WTC11 (cell line): ENCODE measurements around the gene DGLUCY. TPM values are rescaled to one million over a fixed set of nuclear protein-coding genes. Genes with fewer than 3 reads are reported as not detected.

ENCODE experiments used
- ATAC-seq: fragments of 200-7000 bp; cut with Tn5 transposase; 2 replicates; pipeline ENCODE4 v1.10.0; 2021; ENCODE audit warnings: mild to moderate bottlenecking, moderate library complexity
- CTCF ChIA-PET: fragments of 300-600 bp; sonication (Branson Sonifier 250); formaldehyde crosslinking; loops from one replicate; lab custom pipeline; 2021; ENCODE audit warnings: antibody characterized with exemption; lab: Charles Lee
- POLR2A ChIA-PET: fragments of 350-600 bp; sonication (Branson Sonifier 250); formaldehyde crosslinking; loops from one replicate; lab custom pipeline; 2021; ENCODE audit warnings: antibody characterized with exemption; lab: Charles Lee
- DNase-seq: peaks from one replicate; pipeline ENCODE4 v3.0.0; 2021; ENCODE audit warnings: low spot score
- H3K27ac Mint-ChIP-seq: 2 replicates; pipeline ENCODE4 v1.8.0; 2021; ENCODE audit warnings: mixed read lengths
- H3K27me3 Mint-ChIP-seq: 2 replicates; pipeline ENCODE4 v1.8.0; 2021; ENCODE audit warnings: low read depth, mild to moderate bottlenecking, moderate library complexity, mixed read lengths
- H3K36me3 Mint-ChIP-seq: 2 replicates; pipeline ENCODE4 v1.8.0; 2021; ENCODE audit warnings: mixed read lengths
- H3K4me1 Mint-ChIP-seq: 2 replicates; pipeline ENCODE4 v1.8.0; 2022; ENCODE audit warnings: mixed read lengths
- H3K4me3 Mint-ChIP-seq: 2 replicates; pipeline ENCODE4 v1.8.0; 2021; ENCODE audit warnings: mild to moderate bottlenecking, moderate library complexity, mixed read lengths
- H3K9me3 Mint-ChIP-seq: 2 replicates; pipeline ENCODE4 v1.8.0; 2021; ENCODE audit warnings: mixed read lengths
- ATF2 ChIP-seq: sonication (generic); formaldehyde crosslinking; IDR thresholded peaks from 2 replicates; pipeline ENCODE4 v1.8.1; 2022; ENCODE audit warnings: low read depth, missing genetic modification reagents, borderline replicate concordance
- CREB1 ChIP-seq: sonication (generic); formaldehyde crosslinking; IDR thresholded peaks from 2 replicates; pipeline ENCODE4 v1.8.0; 2023; ENCODE audit warnings: mild to moderate bottlenecking, missing genetic modification reagents
- E2F5 ChIP-seq: sonication (generic); formaldehyde crosslinking; IDR thresholded peaks from 2 replicates; pipeline ENCODE4 v1.8.1; 2022; ENCODE audit warnings: mild to moderate bottlenecking, moderate library complexity, missing genetic modification reagents
- GABPB1 ChIP-seq: sonication (generic); formaldehyde crosslinking; IDR thresholded peaks from 2 replicates; pipeline ENCODE4 v1.8.1; 2023; ENCODE audit warnings: mild to moderate bottlenecking, missing genetic modification reagents
- HMGA2 ChIP-seq: fragments of 250-450 bp; sonication (Bioruptor Pico); IDR thresholded peaks from 2 replicates; pipeline ENCODE4 v1.4.0; 2021; ENCODE audit warnings: mild to moderate bottlenecking, moderate library complexity
- IRF2 ChIP-seq: sonication (generic); formaldehyde crosslinking; IDR thresholded peaks from 2 replicates; pipeline ENCODE4 v1.8.0; 2022; ENCODE audit warnings: low read depth, missing genetic modification reagents, borderline replicate concordance
- KAT7 ChIP-seq: sonication (generic); formaldehyde crosslinking; IDR thresholded peaks from 2 replicates; pipeline ENCODE4 v1.8.1; 2023; ENCODE audit warnings: missing genetic modification reagents, mild to moderate bottlenecking, borderline replicate concordance
- MLX ChIP-seq: sonication (generic); formaldehyde crosslinking; IDR thresholded peaks from 2 replicates; pipeline ENCODE4 v1.8.1; 2023; ENCODE audit warnings: mild to moderate bottlenecking, missing genetic modification reagents, moderate library complexity
- MXD4 ChIP-seq: fragments of 250-450 bp; sonication (Bioruptor Pico); IDR thresholded peaks from 2 replicates; pipeline ENCODE4 v1.8.0; 2021; ENCODE audit warnings: mild to moderate bottlenecking, moderate library complexity, borderline replicate concordance
- NFE2L1 ChIP-seq: sonication (generic); formaldehyde crosslinking; IDR thresholded peaks from 2 replicates; pipeline ENCODE4 v1.8.1; 2023; ENCODE audit warnings: missing genetic modification reagents
- NFYB ChIP-seq: sonication (generic); formaldehyde crosslinking; conservative IDR thresholded peaks from 2 replicates; pipeline ENCODE4 v1.8.0; 2022; ENCODE audit warnings: low read depth, missing genetic modification reagents
- NR1H2 ChIP-seq: sonication (generic); formaldehyde crosslinking; IDR thresholded peaks from 2 replicates; pipeline ENCODE4 v1.9.0; 2021; ENCODE audit warnings: mild to moderate bottlenecking, moderate library complexity, missing genetic modification reagents
- NR3C1 ChIP-seq: sonication (generic); formaldehyde crosslinking; conservative IDR thresholded peaks from 2 replicates; pipeline ENCODE4 v1.8.1; 2023; ENCODE audit warnings: low read depth, mild to moderate bottlenecking, missing genetic modification reagents
- OVOL2 ChIP-seq: fragments of 250-450 bp; sonication (Bioruptor Pico); IDR thresholded peaks from 2 replicates; pipeline ENCODE4 v1.9.0; 2021; ENCODE audit warnings: mild to moderate bottlenecking, borderline replicate concordance
- SP1 ChIP-seq: sonication (generic); formaldehyde crosslinking; conservative IDR thresholded peaks from 2 replicates; pipeline ENCODE4 v1.8.1; 2022; ENCODE audit warnings: missing genetic modification reagents
- TP53 ChIP-seq: sonication (generic); formaldehyde crosslinking; IDR thresholded peaks from 2 replicates; pipeline ENCODE4 v1.8.1; 2023; ENCODE audit warnings: mild to moderate bottlenecking, missing genetic modification reagents
- ZMAT4 ChIP-seq: fragments of 250-450 bp; sonication (Bioruptor Pico); IDR thresholded peaks from 2 replicates; pipeline ENCODE4 v1.9.0; 2021; ENCODE audit warnings: mild to moderate bottlenecking
- ZNF396 ChIP-seq: fragments of 250-450 bp; sonication (Bioruptor Pico); IDR thresholded peaks from 2 replicates; pipeline ENCODE4 v1.8.0; 2021; ENCODE audit warnings: mild to moderate bottlenecking, moderate library complexity, borderline replicate concordance
- total RNA-seq: library from RNA; stranded (reverse); gene quantifications from 3 replicates; pipeline ENCODE4 v1.2.3, GENCODE V29; 2021
- TF ChIP-seq, protein P1 (sequence below): sonication (generic); formaldehyde crosslinking; IDR thresholded peaks from 2 replicates; pipeline ENCODE4 v1.8.1; 2022; ENCODE audit warnings: mild to moderate bottlenecking, missing genetic modification reagents, moderate library complexity, borderline replicate concordance
- TF ChIP-seq, protein P2 (sequence below): sonication (generic); formaldehyde crosslinking; IDR thresholded peaks from 2 replicates; pipeline ENCODE4 v1.8.0; 2023; ENCODE audit warnings: missing genetic modification reagents, mild to moderate bottlenecking, borderline replicate concordance
- TF ChIP-seq, protein P3 (sequence below): fragments of 250-450 bp; sonication (Bioruptor Pico); IDR thresholded peaks from 2 replicates; pipeline ENCODE4 v1.9.0; 2021; ENCODE audit warnings: mild to moderate bottlenecking

The DGLUCY gene
- total RNA-seq, 1 experiment from 2014 or later: 35.4 TPM

DNA sequence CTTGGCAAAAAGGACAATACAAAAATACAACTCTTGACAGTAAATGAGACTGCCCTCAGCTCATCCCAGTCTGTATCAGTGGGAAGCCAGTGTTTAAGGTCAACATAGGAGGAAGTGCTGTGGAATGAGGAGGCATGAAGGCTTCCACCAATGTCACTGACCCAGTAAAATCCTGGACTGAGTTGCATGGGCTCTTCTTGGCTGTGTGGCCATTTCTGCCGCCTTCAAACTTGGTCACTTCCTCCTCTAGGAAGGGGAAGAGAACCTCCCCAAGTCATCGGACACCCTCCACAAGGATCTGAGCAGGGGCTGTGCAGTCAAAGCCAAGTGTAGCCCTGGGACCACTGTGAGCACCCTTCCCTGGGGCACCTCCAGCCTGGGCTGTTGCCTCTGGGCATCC, 118.7 kb downstream of the DGLUCY start (continued):
- no peak for TF ChIP-seq CREB1 (CRISPR knock-in tag)
- no peak for TF ChIP-seq NR1H2
- TF ChIP-seq, protein P1, sequence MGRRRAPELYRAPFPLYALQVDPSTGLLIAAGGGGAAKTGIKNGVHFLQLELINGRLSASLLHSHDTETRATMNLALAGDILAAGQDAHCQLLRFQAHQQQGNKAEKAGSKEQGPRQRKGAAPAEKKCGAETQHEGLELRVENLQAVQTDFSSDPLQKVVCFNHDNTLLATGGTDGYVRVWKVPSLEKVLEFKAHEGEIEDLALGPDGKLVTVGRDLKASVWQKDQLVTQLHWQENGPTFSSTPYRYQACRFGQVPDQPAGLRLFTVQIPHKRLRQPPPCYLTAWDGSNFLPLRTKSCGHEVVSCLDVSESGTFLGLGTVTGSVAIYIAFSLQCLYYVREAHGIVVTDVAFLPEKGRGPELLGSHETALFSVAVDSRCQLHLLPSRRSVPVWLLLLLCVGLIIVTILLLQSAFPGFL (CRISPR knock-in tag): no peak
- TF ChIP-seq NFE2L1 (CRISPR knock-in tag): no peak
- TF ChIP-seq HMGA2 (CRISPR knock-in tag): no peak

- ATAC-seq (no peak), DNase-seq (no peak)
- peaks cover 20% of the 10 kb centered on the region for H3K36me3 Mint-ChIP-seq
- H3K4me1 Mint-ChIP-seq: peaks cover 2% of the 10 kb centered on the region; the same call in 1 of the 2 replicates
- H3K27me3 Mint-ChIP-seq: peaks cover 2% of the 10 kb centered on the region; the same call in 1 of the 2 replicates
- ChIA-PET POLR2A (interaction anchor here (0.6 kb wide), 1 partner anchor 162 kb away, joined by 3 read pairs; no protein-coding TSS in a partner anchor), CTCF (interaction anchor here (0.6 to 0.7 kb wide), 3 partner anchors 19 to 61 kb away, joined by 3 read pairs; no protein-coding TSS in a partner anchor)
- peaks cover 16% of the 10 kb centered on the region for H3K9me3 Mint-ChIP-seq
- H3K4me3 Mint-ChIP-seq: no peak overlapping the region
- no peak overlapping the region for H3K27ac Mint-ChIP-seq
- TF ChIP-seq MLX (CRISPR knock-in tag): no peak
- no peak for TF ChIP-seq ZNF396 (CRISPR knock-in tag)
- no peak for TF ChIP-seq NFE2L1 (CRISPR knock-in tag)
- TF ChIP-seq GABPB1 (CRISPR knock-in tag): no peak
- TF ChIP-seq ATF2 (CRISPR knock-in tag): no peak
- TF ChIP-seq, protein P2, sequence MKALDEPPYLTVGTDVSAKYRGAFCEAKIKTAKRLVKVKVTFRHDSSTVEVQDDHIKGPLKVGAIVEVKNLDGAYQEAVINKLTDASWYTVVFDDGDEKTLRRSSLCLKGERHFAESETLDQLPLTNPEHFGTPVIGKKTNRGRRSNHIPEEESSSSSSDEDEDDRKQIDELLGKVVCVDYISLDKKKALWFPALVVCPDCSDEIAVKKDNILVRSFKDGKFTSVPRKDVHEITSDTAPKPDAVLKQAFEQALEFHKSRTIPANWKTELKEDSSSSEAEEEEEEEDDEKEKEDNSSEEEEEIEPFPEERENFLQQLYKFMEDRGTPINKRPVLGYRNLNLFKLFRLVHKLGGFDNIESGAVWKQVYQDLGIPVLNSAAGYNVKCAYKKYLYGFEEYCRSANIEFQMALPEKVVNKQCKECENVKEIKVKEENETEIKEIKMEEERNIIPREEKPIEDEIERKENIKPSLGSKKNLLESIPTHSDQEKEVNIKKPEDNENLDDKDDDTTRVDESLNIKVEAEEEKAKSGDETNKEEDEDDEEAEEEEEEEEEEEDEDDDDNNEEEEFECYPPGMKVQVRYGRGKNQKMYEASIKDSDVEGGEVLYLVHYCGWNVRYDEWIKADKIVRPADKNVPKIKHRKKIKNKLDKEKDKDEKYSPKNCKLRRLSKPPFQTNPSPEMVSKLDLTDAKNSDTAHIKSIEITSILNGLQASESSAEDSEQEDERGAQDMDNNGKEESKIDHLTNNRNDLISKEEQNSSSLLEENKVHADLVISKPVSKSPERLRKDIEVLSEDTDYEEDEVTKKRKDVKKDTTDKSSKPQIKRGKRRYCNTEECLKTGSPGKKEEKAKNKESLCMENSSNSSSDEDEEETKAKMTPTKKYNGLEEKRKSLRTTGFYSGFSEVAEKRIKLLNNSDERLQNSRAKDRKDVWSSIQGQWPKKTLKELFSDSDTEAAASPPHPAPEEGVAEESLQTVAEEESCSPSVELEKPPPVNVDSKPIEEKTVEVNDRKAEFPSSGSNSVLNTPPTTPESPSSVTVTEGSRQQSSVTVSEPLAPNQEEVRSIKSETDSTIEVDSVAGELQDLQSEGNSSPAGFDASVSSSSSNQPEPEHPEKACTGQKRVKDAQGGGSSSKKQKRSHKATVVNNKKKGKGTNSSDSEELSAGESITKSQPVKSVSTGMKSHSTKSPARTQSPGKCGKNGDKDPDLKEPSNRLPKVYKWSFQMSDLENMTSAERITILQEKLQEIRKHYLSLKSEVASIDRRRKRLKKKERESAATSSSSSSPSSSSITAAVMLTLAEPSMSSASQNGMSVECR (CRISPR knock-in tag): no peak
- TF ChIP-seq KAT7 (CRISPR knock-in tag): no peak
- no peak; the same call in 1 of the 2 replicates for TF ChIP-seq SP1 (CRISPR knock-in tag)
- TF ChIP-seq ZMAT4 (CRISPR knock-in tag): no peak
- TF ChIP-seq, protein P3, sequence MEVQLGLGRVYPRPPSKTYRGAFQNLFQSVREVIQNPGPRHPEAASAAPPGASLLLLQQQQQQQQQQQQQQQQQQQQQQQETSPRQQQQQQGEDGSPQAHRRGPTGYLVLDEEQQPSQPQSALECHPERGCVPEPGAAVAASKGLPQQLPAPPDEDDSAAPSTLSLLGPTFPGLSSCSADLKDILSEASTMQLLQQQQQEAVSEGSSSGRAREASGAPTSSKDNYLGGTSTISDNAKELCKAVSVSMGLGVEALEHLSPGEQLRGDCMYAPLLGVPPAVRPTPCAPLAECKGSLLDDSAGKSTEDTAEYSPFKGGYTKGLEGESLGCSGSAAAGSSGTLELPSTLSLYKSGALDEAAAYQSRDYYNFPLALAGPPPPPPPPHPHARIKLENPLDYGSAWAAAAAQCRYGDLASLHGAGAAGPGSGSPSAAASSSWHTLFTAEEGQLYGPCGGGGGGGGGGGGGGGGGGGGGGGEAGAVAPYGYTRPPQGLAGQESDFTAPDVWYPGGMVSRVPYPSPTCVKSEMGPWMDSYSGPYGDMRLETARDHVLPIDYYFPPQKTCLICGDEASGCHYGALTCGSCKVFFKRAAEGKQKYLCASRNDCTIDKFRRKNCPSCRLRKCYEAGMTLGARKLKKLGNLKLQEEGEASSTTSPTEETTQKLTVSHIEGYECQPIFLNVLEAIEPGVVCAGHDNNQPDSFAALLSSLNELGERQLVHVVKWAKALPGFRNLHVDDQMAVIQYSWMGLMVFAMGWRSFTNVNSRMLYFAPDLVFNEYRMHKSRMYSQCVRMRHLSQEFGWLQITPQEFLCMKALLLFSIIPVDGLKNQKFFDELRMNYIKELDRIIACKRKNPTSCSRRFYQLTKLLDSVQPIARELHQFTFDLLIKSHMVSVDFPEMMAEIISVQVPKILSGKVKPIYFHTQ (CRISPR knock-in tag): no peak
- TF ChIP-seq NFYB (CRISPR knock-in tag): no peak
- no peak for TF ChIP-seq E2F5 (CRISPR knock-in tag)
- no peak for TF ChIP-seq NR3C1 (CRISPR knock-in tag)
- no peak for TF ChIP-seq TP53 (CRISPR knock-in tag)
- TF ChIP-seq MXD4 (CRISPR knock-in tag): no peak
- no peak for TF ChIP-seq IRF2 (CRISPR knock-in tag)
- no peak for TF ChIP-seq OVOL2 (CRISPR knock-in tag)
Observed at GRCh38 chr14:91233936-91234790, 120.3 kb downstream of the DGLUCY start.
